Panc1 (cell line): Measurements from ENCODE around the gene GNAZ. TPM values are rescaled to one million over a fixed set of nuclear protein-coding genes. Genes with fewer than 3 reads are reported as not detected.
"Not testable (repeated sequence)": the region's sequence is repeated elsewhere in the genome, so short reads cannot be mapped to it uniquely, and the experiment has no call there.

Source experiments
- ATAC-seq: fragments of 200-7000 bp; cut with Tn5 transposase; 2 replicates; pipeline ENCODE4 v1.9.1; 2020; ENCODE audit warnings: mild to moderate bottlenecking, moderate library complexity
- BruUV-seq: library from RNA; stranded (reverse); fragments of 400-500 nt; replicated peaks from 2 replicates; lab custom pipeline; 2021; lab: Mats Ljungman, UMichigan
- CTCF ChIA-PET: fragments of 300-600 bp; sonication (Branson Sonifier 250); formaldehyde crosslinking; loops from one replicate; lab custom pipeline; 2022; ENCODE audit warnings: antibody characterized with exemption; lab: Charles Lee
- POLR2A ChIA-PET: fragments of 300-600 bp; sonication (Branson Sonifier 250); formaldehyde crosslinking; loops from one replicate; lab custom pipeline; 2022; ENCODE audit warnings: antibody characterized with exemption; lab: Charles Lee
- DNase-seq: peaks from one replicate; pipeline ENCODE4 v3.0.0-alpha.2; 2010; ENCODE audit warnings: low read depth, low spot score
- H3K27ac ChIP-seq: 2 replicates; pipeline ENCODE4 v1.5.1; 2011; ENCODE audit warnings: mild to moderate bottlenecking, low read length, inconsistent platforms
- H3K27me3 ChIP-seq: fragments of 200-500 bp; sonication (Bioruptor generic); 2 replicates; pipeline ENCODE4 v1.6.0; 2014; ENCODE audit warnings: low read length, inconsistent platforms; ENCODE audit not compliant: control insufficient read depth, insufficient read depth
- H3K36me3 ChIP-seq: fragments of 200-500 bp; sonication (Bioruptor generic); 2 replicates; pipeline ENCODE4 v1.5.1; 2014; ENCODE audit warnings: inconsistent platforms, mild to moderate bottlenecking, low read length, moderate library complexity; ENCODE audit not compliant: control insufficient read depth, insufficient read depth
- H3K4me1 ChIP-seq: 2 replicates; pipeline ENCODE4 v1.5.1; 2011; ENCODE audit warnings: inconsistent platforms, mild to moderate bottlenecking, low read length, moderate library complexity; ENCODE audit not compliant: control insufficient read depth, insufficient read depth
- H3K4me3 ChIP-seq, 2 experiments: 2 replicates each; pipeline ENCODE4 v1.5.1; 2011 to 2012; ENCODE audit warnings: low read depth in 2 of 2, low read length in 2 of 2, mild to moderate bottlenecking in 2 of 2, inconsistent platforms in 1 of 2, moderate library complexity in 1 of 2
- H3K9me3 ChIP-seq: fragments of 200-500 bp; sonication (Bioruptor generic); 2 replicates; pipeline ENCODE4 v1.5.1; 2014; ENCODE audit warnings: low read depth, mild to moderate bottlenecking, inconsistent platforms, low read length, moderate library complexity; ENCODE audit not compliant: control insufficient read depth, insufficient read depth
- POLR2AphosphoS5 ChIP-seq: IDR thresholded peaks from 2 replicates; pipeline ENCODE4 v1.6.1; 2012; ENCODE audit warnings: mild to moderate bottlenecking, low read depth, low read length, moderate library complexity
- SIN3A ChIP-seq: IDR thresholded peaks from 2 replicates; pipeline ENCODE4 v1.6.1; 2012; ENCODE audit warnings: low read depth, mild to moderate bottlenecking, low read length, moderate library complexity, borderline replicate concordance; ENCODE audit not compliant: insufficient read depth
- TCF7L2 ChIP-seq: IDR thresholded peaks from 2 replicates; pipeline ENCODE4 v1.6.1; 2011; ENCODE audit warnings: mild to moderate bottlenecking, low read depth, low read length, inconsistent platforms
- in situ Hi-C: cut with HindIII; loops from 2 replicates; pipeline ENCODE4 v1.10.0; 2016; ENCODE audit warnings: low sequenced_read_pairs, low pct_unique_long_range_greater_than_20kb
- intact Hi-C: fragments of 100-400 bp; cut with micrococcal nuclease; formaldehyde crosslinking; loops from one replicate; pipeline ENCODE4 v1.10.0; 2022; ENCODE audit not compliant: unreplicated experiment
- total RNA-seq: library from RNA; stranded (reverse); gene quantifications from one replicate; pipeline ENCODE4 v1.2.1, GENCODE V29; 2021; ENCODE audit not compliant: unreplicated experiment
- TF ChIP-seq, protein P1 (sequence below), 2 experiments: IDR thresholded peaks; 2 replicates each; pipeline ENCODE4 v1.6.1; 2011 to 2012; ENCODE audit warnings: low read depth in 2 of 2, control low read depth in 1 of 2, low read length in 1 of 2, mild to moderate bottlenecking in 1 of 2, moderate library complexity in 1 of 2; ENCODE audit not compliant: insufficient read depth in 1 of 2
- TF ChIP-seq, protein P2 (sequence below): fragments of 450-650 bp; IDR thresholded peaks from 2 replicates; pipeline ENCODE4 v1.5.1; 2017; ENCODE audit warnings: mild to moderate bottlenecking

GNAZ gene
- total RNA-seq, 1 experiment from 2014 or later: 11.9 TPM

GRCh38 chr22:23021660-23022353, 48.5 kb upstream of the GNAZ start:
- H3K9me3 ChIP-seq, DNase-seq, BruUV-seq, H3K4me1 ChIP-seq, POLR2A ChIA-PET, H3K27ac ChIP-seq, intact Hi-C loops, H3K27me3 ChIP-seq, H3K4me3 ChIP-seq, in situ Hi-C loops, H3K36me3 ChIP-seq, ATAC-seq, CTCF ChIA-PET: not testable (repeated sequence)

GRCh38 chr22:23023294-23023693, 47.0 kb upstream of the GNAZ start:
- CTCF ChIA-PET: no interaction called here
- ATAC-seq: no peak
- intact Hi-C loops: no loop called here

DNA sequence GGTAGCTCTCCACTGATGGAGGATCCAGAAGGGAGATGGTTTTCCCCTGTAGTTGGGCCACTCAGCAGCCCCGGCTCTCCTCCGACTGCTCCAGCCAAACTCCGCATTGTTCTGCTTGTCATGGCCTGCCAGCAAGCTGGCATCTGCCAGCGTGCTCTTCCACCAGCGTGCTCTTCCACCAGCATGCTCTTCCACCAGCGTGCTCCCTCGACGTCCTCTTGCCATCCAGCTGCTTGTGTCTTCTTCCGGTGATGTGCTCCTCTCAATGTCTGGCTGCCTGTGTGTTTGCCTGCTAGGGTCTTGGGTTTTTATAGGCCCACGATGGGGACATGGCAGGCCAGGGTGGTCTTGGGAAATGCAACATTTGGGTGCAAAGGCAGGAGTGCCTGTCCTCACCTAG, 43.5 kb upstream of the GNAZ start:
- in situ Hi-C loops (no loop called here), intact Hi-C loops (no loop called here)
- POLR2A ChIA-PET: no interaction called here
- H3K27ac ChIP-seq: no peak overlapping the region
- ATAC-seq: no peak
- CTCF ChIA-PET: no interaction called here
- no peaks in the 10 kb centered on the region for H3K9me3 ChIP-seq
- no peaks in the 10 kb centered on the region for H3K4me1 ChIP-seq
- H3K4me3 ChIP-seq: no peak overlapping the region
- no TSS peak for BruUV-seq
- no peaks in the 10 kb centered on the region for H3K36me3 ChIP-seq
- H3K27me3 ChIP-seq: no peaks in the 10 kb centered on the region
- no peak for DNase-seq
- TF ChIP-seq POLR2AphosphoS5 (no peak), TCF7L2 (no peak)
- TF ChIP-seq, protein P1, sequence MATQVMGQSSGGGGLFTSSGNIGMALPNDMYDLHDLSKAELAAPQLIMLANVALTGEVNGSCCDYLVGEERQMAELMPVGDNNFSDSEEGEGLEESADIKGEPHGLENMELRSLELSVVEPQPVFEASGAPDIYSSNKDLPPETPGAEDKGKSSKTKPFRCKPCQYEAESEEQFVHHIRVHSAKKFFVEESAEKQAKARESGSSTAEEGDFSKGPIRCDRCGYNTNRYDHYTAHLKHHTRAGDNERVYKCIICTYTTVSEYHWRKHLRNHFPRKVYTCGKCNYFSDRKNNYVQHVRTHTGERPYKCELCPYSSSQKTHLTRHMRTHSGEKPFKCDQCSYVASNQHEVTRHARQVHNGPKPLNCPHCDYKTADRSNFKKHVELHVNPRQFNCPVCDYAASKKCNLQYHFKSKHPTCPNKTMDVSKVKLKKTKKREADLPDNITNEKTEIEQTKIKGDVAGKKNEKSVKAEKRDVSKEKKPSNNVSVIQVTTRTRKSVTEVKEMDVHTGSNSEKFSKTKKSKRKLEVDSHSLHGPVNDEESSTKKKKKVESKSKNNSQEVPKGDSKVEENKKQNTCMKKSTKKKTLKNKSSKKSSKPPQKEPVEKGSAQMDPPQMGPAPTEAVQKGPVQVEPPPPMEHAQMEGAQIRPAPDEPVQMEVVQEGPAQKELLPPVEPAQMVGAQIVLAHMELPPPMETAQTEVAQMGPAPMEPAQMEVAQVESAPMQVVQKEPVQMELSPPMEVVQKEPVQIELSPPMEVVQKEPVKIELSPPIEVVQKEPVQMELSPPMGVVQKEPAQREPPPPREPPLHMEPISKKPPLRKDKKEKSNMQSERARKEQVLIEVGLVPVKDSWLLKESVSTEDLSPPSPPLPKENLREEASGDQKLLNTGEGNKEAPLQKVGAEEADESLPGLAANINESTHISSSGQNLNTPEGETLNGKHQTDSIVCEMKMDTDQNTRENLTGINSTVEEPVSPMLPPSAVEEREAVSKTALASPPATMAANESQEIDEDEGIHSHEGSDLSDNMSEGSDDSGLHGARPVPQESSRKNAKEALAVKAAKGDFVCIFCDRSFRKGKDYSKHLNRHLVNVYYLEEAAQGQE (IDR thresholded peaks at IDR 0.05; ENCODE audit: insufficient read depth in 1 of 2, low read depth in 2 of 2, low read length in 1 of 2): no peak
- TF ChIP-seq, protein P2, sequence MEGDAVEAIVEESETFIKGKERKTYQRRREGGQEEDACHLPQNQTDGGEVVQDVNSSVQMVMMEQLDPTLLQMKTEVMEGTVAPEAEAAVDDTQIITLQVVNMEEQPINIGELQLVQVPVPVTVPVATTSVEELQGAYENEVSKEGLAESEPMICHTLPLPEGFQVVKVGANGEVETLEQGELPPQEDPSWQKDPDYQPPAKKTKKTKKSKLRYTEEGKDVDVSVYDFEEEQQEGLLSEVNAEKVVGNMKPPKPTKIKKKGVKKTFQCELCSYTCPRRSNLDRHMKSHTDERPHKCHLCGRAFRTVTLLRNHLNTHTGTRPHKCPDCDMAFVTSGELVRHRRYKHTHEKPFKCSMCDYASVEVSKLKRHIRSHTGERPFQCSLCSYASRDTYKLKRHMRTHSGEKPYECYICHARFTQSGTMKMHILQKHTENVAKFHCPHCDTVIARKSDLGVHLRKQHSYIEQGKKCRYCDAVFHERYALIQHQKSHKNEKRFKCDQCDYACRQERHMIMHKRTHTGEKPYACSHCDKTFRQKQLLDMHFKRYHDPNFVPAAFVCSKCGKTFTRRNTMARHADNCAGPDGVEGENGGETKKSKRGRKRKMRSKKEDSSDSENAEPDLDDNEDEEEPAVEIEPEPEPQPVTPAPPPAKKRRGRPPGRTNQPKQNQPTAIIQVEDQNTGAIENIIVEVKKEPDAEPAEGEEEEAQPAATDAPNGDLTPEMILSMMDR: no peak

More at GRCh38 chr22:23023294-23023693, 47.0 kb upstream of the GNAZ start:
- in situ Hi-C loops: no loop called here
- H3K4me3 ChIP-seq: no peak overlapping the region
- no peaks in the 10 kb centered on the region for H3K36me3 ChIP-seq
- H3K27me3 ChIP-seq: no peaks in the 10 kb centered on the region
- TF ChIP-seq SIN3A: no peak
- no peak for TF ChIP-seq POLR2AphosphoS5
- TF ChIP-seq TCF7L2: no peak
- TF ChIP-seq, protein P1 (IDR thresholded peaks at IDR 0.05; ENCODE audit: insufficient read depth in 1 of 2, low read depth in 2 of 2, low read length in 1 of 2): no peak
- TF ChIP-seq, protein P2: no peak
- POLR2A ChIA-PET: no interaction called here
- H3K9me3 ChIP-seq: no peaks in the 10 kb centered on the region
- H3K4me1 ChIP-seq: no peaks in the 10 kb centered on the region
- DNase-seq: no peak
- no peak overlapping the region for H3K27ac ChIP-seq
- no TSS peak for BruUV-seq
